Measurements from ENCODE around the gene SLC22A23. TPM values are rescaled to one million over a fixed set of nuclear protein-coding genes. Genes with fewer than 3 reads are reported as not detected.
A peak's percentile ranks its signal among the peaks of the same experiment; 100 is the strongest.

The SLC22A23 gene
- total RNA-seq, 1 experiment from 2014 or later: 38.2 TPM

DNA sequence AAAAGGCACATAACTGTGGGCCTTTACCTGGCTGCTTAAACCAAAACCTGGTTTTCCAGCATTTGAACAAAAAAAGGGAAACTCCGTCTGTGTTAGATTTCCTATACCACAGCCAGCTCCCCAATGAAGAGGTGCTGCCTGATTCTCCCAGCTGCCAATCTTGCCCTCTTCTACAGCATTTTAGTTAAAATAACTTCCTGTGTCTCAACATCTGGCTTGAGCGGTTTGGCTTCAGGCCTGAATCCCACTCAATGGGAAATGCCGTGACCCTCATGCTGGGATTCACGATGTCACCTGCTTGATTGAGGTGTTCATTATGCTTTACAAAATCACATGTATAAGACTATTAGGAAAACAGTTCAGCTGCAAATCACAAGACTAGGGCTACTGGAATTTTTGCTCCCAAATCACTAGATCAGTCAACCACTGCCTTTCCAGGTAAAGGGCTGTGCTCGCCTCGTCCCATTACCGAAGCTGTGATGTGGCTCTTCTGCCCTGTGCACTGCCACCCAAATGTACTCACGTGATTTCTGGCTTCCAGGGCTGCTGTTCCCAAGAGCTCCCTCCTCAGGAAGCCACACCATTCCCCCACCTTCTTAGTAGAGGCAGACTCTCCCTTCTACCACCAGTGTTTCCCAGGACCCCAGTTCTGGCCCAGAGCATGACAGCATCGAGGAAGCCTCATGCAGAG is 103.5 kb downstream of the SLC22A23 start:
- POLR2A ChIA-PET: no interaction called here
- Mint-ChIP-seq H3K36me3 (peaks cover 3% of the 10 kb centered on the region; the same call in 1 of the 2 replicates), H3K27ac (peak overlapping the region; percentile 79), H3K27me3 (ENCODE audit: low read depth) (no peaks in the 10 kb centered on the region), H3K4me3 (no peak overlapping the region), H3K9me3 (no peaks in the 10 kb centered on the region), H3K4me1 (peaks cover 87% of the 10 kb centered on the region)
- ATAC-seq (no peak), DNase-seq (ENCODE audit: low spot score) (no peak)
- TF ChIP-seq ETV6 (CRISPR knock-in tag; IDR thresholded peaks at IDR 0.05) (no peak), MYBL2 (CRISPR knock-in tag; IDR thresholded peaks at IDR 0.05) (no peak), HMGA2 (CRISPR knock-in tag; IDR thresholded peaks at IDR 0.05) (no peak), ZNF423 (CRISPR knock-in tag; IDR thresholded peaks at IDR 0.05) (no peak), TEAD4 (CRISPR knock-in tag; IDR thresholded peaks at IDR 0.05) (no peak), NR1H2 (CRISPR knock-in tag; IDR thresholded peaks at IDR 0.05) (no peak), JUN (CRISPR knock-in tag; IDR thresholded peaks at IDR 0.05) (no peak), NR2C2 (CRISPR knock-in tag; IDR thresholded peaks at IDR 0.05) (no peak), GABPB1 (CRISPR knock-in tag; IDR thresholded peaks at IDR 0.05) (no peak), GTF2I (CRISPR knock-in tag; conservative IDR thresholded peaks at IDR 0.05) (no peak), NFYB (CRISPR knock-in tag; conservative IDR thresholded peaks at IDR 0.05; ENCODE audit: low read depth) (no peak), ZBTB21 (CRISPR knock-in tag; IDR thresholded peaks at IDR 0.05; ENCODE audit: borderline replicate concordance) (no peak), PREB (CRISPR knock-in tag; IDR thresholded peaks at IDR 0.05; ENCODE audit: borderline replicate concordance) (no peak), RELA (CRISPR knock-in tag; IDR thresholded peaks at IDR 0.05; ENCODE audit: borderline replicate concordance) (no peak)
- TF ChIP-seq, protein P1, sequence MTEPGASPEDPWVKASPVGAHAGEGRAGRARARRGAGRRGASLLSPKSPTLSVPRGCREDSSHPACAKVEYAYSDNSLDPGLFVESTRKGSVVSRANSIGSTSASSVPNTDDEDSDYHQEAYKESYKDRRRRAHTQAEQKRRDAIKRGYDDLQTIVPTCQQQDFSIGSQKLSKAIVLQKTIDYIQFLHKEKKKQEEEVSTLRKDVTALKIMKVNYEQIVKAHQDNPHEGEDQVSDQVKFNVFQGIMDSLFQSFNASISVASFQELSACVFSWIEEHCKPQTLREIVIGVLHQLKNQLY (CRISPR knock-in tag; IDR thresholded peaks at IDR 0.05): no peak
- TF ChIP-seq, protein P2, sequence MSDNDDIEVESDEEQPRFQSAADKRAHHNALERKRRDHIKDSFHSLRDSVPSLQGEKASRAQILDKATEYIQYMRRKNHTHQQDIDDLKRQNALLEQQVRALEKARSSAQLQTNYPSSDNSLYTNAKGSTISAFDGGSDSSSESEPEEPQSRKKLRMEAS (CRISPR knock-in tag; IDR thresholded peaks at IDR 0.05): no peak
- TF ChIP-seq, protein P3, sequence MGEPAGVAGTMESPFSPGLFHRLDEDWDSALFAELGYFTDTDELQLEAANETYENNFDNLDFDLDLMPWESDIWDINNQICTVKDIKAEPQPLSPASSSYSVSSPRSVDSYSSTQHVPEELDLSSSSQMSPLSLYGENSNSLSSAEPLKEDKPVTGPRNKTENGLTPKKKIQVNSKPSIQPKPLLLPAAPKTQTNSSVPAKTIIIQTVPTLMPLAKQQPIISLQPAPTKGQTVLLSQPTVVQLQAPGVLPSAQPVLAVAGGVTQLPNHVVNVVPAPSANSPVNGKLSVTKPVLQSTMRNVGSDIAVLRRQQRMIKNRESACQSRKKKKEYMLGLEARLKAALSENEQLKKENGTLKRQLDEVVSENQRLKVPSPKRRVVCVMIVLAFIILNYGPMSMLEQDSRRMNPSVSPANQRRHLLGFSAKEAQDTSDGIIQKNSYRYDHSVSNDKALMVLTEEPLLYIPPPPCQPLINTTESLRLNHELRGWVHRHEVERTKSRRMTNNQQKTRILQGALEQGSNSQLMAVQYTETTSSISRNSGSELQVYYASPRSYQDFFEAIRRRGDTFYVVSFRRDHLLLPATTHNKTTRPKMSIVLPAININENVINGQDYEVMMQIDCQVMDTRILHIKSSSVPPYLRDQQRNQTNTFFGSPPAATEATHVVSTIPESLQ (CRISPR knock-in tag; IDR thresholded peaks at IDR 0.05): no peak
- TF ChIP-seq, protein P4, sequence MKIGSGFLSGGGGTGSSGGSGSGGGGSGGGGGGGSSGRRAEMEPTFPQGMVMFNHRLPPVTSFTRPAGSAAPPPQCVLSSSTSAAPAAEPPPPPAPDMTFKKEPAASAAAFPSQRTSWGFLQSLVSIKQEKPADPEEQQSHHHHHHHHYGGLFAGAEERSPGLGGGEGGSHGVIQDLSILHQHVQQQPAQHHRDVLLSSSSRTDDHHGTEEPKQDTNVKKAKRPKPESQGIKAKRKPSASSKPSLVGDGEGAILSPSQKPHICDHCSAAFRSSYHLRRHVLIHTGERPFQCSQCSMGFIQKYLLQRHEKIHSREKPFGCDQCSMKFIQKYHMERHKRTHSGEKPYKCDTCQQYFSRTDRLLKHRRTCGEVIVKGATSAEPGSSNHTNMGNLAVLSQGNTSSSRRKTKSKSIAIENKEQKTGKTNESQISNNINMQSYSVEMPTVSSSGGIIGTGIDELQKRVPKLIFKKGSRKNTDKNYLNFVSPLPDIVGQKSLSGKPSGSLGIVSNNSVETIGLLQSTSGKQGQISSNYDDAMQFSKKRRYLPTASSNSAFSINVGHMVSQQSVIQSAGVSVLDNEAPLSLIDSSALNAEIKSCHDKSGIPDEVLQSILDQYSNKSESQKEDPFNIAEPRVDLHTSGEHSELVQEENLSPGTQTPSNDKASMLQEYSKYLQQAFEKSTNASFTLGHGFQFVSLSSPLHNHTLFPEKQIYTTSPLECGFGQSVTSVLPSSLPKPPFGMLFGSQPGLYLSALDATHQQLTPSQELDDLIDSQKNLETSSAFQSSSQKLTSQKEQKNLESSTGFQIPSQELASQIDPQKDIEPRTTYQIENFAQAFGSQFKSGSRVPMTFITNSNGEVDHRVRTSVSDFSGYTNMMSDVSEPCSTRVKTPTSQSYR (CRISPR knock-in tag; IDR thresholded peaks at IDR 0.05): no peak
- TF ChIP-seq, protein P5, sequence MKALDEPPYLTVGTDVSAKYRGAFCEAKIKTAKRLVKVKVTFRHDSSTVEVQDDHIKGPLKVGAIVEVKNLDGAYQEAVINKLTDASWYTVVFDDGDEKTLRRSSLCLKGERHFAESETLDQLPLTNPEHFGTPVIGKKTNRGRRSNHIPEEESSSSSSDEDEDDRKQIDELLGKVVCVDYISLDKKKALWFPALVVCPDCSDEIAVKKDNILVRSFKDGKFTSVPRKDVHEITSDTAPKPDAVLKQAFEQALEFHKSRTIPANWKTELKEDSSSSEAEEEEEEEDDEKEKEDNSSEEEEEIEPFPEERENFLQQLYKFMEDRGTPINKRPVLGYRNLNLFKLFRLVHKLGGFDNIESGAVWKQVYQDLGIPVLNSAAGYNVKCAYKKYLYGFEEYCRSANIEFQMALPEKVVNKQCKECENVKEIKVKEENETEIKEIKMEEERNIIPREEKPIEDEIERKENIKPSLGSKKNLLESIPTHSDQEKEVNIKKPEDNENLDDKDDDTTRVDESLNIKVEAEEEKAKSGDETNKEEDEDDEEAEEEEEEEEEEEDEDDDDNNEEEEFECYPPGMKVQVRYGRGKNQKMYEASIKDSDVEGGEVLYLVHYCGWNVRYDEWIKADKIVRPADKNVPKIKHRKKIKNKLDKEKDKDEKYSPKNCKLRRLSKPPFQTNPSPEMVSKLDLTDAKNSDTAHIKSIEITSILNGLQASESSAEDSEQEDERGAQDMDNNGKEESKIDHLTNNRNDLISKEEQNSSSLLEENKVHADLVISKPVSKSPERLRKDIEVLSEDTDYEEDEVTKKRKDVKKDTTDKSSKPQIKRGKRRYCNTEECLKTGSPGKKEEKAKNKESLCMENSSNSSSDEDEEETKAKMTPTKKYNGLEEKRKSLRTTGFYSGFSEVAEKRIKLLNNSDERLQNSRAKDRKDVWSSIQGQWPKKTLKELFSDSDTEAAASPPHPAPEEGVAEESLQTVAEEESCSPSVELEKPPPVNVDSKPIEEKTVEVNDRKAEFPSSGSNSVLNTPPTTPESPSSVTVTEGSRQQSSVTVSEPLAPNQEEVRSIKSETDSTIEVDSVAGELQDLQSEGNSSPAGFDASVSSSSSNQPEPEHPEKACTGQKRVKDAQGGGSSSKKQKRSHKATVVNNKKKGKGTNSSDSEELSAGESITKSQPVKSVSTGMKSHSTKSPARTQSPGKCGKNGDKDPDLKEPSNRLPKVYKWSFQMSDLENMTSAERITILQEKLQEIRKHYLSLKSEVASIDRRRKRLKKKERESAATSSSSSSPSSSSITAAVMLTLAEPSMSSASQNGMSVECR (CRISPR knock-in tag; IDR thresholded peaks at IDR 0.05; ENCODE audit: borderline replicate concordance): no peak
- CTCF ChIA-PET: interaction anchor here (0.6 to 1.5 kb wide), 7 partner anchors 22 to 208 kb away, joined by 3 to 5 read pairs (median 4); no protein-coding TSS in a partner anchor
